Subcutaneous adipose tissue (tissue), 4 donors: ENCODE measurements around the gene VPS18. TPM values are rescaled to one million over a fixed set of nuclear protein-coding genes. Genes with fewer than 3 reads are reported as not detected.

ENCODE experiments used
- total RNA-seq, 4 donors: library from RNA; depleted of rRNA; stranded (reverse); fragments of >200 nt; gene quantifications; one replicate each; pipeline ENCODE4 v1.1.0, GENCODE V29; 2016
- TF ChIP-seq, protein P1 (sequence below): fragments of 450-650 bp; IDR thresholded peaks from one replicate; pipeline ENCODE4 v1.5.1; 2016; ENCODE audit warnings: low read depth, mild to moderate bottlenecking, control low read depth, antibody characterized with exemption, moderate library complexity

The VPS18 gene, protein sequence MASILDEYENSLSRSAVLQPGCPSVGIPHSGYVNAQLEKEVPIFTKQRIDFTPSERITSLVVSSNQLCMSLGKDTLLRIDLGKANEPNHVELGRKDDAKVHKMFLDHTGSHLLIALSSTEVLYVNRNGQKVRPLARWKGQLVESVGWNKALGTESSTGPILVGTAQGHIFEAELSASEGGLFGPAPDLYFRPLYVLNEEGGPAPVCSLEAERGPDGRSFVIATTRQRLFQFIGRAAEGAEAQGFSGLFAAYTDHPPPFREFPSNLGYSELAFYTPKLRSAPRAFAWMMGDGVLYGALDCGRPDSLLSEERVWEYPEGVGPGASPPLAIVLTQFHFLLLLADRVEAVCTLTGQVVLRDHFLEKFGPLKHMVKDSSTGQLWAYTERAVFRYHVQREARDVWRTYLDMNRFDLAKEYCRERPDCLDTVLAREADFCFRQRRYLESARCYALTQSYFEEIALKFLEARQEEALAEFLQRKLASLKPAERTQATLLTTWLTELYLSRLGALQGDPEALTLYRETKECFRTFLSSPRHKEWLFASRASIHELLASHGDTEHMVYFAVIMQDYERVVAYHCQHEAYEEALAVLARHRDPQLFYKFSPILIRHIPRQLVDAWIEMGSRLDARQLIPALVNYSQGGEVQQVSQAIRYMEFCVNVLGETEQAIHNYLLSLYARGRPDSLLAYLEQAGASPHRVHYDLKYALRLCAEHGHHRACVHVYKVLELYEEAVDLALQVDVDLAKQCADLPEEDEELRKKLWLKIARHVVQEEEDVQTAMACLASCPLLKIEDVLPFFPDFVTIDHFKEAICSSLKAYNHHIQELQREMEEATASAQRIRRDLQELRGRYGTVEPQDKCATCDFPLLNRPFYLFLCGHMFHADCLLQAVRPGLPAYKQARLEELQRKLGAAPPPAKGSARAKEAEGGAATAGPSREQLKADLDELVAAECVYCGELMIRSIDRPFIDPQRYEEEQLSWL
- total RNA-seq = 10 to 100 TPM; 10.9 to 20.9 (median 19.6) TPM

DNA sequence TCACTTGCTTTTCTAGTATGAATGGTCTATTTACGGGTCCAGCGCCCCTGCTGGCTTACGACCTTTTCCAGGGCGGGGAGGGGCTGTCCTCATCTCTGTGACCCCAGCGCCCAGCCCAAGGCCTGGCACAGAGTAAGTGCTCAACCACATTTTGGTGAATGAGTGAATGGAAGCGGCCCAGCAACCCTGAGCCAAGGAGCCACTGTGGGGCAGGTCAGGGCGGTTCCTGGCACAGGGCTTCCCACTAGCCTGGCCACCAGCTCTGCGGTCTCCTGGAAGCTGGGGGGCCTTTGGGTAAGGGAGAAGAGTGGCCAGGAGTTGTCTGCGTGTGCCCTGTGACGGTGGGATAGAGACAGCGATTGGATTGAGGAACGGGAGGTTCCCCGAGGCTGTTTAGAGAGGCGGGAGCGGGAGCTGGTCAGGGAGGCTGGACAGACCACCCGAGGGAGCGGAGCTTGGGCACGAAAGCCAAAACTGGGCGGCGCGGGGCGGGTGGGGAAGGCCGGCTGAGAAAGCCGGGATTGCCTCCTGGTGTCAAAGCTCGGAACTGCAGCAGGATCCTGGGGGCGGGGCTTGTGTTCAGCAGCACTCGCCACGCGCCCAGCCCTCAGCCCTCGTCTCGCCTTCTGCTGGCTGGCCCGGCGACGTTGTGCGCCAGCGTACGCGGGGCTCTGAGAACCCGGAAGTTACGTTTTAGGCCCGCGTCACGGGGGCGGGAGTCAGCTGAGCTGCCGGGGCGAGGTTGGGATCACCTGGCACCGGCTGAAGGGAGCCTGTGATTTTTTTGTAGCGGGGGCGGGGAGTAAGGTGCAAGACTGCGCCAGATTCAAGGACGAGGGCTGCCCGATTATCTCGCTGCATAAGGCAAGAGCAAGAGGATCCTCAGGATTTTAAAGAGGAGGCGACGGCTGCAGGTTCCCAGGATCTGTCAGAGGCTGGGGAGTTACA is at the start of gene VPS18:
VPS18 (plus strand) TSS at position 718 of the 948 bp plus-strand sequence. CDS start 319 bp downstream, outside the sequence.
- TF ChIP-seq, protein P1, sequence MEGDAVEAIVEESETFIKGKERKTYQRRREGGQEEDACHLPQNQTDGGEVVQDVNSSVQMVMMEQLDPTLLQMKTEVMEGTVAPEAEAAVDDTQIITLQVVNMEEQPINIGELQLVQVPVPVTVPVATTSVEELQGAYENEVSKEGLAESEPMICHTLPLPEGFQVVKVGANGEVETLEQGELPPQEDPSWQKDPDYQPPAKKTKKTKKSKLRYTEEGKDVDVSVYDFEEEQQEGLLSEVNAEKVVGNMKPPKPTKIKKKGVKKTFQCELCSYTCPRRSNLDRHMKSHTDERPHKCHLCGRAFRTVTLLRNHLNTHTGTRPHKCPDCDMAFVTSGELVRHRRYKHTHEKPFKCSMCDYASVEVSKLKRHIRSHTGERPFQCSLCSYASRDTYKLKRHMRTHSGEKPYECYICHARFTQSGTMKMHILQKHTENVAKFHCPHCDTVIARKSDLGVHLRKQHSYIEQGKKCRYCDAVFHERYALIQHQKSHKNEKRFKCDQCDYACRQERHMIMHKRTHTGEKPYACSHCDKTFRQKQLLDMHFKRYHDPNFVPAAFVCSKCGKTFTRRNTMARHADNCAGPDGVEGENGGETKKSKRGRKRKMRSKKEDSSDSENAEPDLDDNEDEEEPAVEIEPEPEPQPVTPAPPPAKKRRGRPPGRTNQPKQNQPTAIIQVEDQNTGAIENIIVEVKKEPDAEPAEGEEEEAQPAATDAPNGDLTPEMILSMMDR = no peak

DNA sequence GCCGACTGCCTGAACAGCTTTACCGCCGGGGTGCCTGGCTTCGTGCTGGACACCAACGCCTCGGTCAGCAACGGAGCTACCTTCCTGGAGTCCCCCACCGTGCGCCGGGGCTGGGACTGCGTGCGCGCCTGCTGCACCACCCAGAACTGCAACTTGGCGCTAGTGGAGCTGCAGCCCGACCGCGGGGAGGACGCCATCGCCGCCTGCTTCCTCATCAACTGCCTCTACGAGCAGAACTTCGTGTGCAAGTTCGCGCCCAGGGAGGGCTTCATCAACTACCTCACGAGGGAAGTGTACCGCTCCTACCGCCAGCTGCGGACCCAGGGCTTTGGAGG is 49.6 kb upstream of the VPS18 start:
- TF ChIP-seq, protein P1 = no peak

DNA sequence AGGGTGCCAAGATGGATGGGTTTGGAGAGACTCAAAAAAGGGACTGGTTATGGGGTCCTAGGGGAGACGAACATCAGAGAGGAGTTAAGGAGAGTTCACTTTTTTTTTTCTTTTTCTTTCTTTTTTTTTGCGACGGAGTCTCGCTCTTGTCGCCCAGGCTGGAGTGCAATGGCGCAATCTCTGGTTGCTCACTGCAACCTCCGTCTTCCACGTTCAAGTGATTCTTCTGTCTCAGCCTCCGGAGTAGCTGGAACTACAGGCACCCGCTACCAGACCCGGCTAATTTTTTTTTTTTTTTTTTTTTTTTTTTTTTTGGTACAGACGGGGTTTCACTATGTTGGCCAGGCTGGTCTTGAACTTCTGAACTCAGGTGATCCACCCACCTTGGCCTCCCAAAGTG is 49.2 kb upstream of the VPS18 start:
- TF ChIP-seq, protein P1 = no peak

DNA sequence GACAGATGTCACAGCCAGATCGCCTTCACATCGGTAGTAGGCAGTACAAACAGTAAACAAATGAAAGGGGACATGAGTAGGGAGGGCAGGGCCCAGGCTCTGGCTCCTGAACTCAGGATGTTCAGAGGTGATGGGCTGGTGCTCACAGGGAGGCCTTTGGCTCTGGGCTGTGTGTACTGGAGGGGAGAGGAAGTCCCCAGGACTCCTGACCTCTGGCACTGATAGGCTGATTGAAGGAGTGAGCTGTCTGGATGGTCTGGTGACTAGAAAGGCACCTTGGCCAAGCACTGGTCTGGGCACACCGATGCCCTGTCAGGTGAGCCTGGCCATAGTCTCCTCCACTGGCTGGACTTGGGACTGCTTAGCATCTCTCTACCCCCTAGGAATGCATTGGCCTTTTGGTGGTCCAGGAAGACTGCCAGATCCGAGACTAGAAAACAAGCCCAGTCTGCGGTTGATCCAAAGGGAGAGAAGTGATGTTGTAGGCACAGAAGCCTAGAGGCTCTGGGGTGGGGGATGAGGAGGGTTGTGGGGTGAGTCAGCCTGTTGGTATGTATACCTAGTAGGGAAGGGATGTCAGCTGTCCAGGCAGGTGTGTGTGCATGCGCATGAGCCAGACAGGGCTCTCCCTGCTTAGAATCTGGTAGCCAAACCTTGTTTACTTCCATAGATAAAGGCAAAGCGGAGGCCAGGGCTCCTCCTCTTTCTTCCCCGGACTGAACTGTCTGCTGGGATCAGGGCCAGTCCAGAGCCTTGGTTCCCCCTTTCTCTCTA is 48.6 kb upstream of the VPS18 start:
- TF ChIP-seq, protein P1 = no peak

DNA sequence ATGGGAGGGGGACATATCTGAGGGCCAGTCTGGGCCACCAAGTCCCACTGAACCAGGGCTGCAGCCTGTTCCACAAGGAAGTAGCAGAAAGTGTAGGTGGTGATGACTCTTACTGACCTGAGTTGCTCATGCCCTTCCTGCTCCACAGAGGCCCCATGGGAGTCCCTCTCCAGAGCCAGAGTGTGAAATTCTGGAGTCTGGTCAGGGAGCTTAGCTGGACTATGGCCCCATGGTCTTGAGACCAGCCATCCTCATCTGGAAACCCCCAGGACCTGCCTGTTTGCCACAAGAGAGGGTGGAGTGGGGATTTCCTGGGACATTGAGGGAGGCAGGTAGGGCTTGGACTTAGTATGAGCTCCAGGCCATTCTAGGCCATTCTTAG is 47.4 kb upstream of the VPS18 start:
- TF ChIP-seq, protein P1 = no peak

DNA sequence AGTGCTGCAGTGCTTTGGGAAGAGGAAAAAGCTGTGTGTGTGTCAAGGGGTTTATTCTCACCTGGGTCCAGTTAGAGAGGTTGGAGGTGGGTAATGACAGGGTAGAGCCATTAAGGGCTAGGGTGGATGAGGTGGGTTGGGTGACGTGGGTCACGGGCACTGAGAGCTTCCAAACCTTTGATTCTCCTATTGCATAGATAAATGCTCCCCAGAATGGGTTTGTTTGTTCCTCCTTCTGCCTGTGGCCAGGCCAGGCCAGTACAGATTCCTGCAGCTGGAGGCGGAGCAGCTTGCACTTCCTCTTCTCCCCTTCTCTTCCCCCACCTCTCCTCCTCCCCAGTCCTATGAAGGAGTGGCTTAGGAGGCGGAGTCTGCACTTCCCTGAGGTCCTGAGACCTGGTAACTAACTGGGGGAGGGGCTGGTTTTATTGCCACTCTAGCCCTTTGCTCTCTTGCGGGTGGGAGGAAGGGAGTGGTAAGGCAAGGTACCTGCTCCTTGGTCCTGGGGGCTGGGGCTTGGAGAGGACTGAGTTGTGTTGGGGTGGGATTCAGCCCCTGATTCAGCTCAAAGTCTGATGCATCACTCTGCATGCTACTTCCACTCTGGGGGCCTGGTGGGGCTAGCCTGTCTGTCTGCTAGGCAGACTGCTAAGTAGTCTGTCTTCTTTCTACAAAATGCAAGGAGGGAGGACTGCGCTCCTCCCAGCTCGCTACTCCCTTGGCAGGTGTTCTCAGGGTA is 46.9 kb upstream of the VPS18 start:
- TF ChIP-seq, protein P1 = no peak
